GM18517 (cell line): ENCODE results near the gene ACOXL.

Source experiments
- ATAC-seq: cut with Tn5 transposase; IDR thresholded peaks from one replicate; pipeline ENCODE4 v1.9.1; 2021; ENCODE audit warnings: mild to moderate bottlenecking, moderate library complexity; ENCODE audit not compliant: unreplicated experiment

The ACOXL gene

GRCh38 chr2:110904779-110905148 is 172.4 kb downstream of the ACOXL start:
- ATAC-seq = no peak

- ATAC-seq = no peak
These were observed 172.8 kb downstream of the ACOXL start for GRCh38 chr2:110905217-110905616.

GRCh38 chr2:110906613-110907298 is 174.4 kb downstream of the ACOXL start:
- no peak for ATAC-seq

- ATAC-seq = no peak
These were observed 177.1 kb downstream of the ACOXL start for GRCh38 chr2:110909501-110909900.

DNA sequence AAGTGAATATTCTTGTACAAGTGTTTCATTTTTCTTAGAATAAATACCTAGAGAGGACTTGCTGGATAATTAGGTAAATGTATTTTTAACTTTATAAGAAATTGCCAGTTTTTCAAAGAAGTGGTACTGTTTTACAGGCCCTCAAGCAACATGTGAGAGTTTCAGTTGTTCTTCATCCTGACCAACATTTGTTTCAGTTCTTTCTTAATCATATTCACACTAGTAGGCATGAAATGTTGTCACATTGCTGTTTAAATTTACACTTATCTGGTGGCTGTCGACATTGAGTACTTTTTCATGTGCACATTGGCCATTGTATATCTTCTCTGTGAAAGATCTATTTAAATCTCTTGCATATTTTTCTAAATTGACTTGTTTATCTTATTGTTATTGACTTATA is 178.1 kb downstream of the ACOXL start:
- no peak for ATAC-seq

GRCh38 chr2:110919738-110920137 is 187.4 kb downstream of the ACOXL start:
- no peak for ATAC-seq

DNA sequence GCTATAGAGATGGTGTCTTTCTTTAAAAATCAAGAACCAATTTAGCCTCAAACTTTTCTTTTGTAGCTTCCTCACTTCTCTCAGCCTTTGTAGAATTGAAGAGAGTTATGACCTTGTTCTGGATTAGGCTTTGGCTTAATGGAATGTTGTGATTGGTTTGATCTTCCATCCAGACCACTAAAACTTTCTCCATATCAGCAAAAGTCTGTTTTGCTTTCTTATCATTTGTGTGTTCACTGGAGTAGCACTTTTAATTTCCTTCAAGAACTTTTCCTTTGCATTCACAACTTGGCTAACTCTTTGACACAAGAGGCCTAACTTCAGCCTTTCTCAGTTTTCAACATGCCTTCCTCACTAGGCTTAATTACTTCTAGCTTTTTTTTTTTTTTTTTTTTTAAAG is 193.1 kb downstream of the ACOXL start:
- no peak for ATAC-seq

DNA sequence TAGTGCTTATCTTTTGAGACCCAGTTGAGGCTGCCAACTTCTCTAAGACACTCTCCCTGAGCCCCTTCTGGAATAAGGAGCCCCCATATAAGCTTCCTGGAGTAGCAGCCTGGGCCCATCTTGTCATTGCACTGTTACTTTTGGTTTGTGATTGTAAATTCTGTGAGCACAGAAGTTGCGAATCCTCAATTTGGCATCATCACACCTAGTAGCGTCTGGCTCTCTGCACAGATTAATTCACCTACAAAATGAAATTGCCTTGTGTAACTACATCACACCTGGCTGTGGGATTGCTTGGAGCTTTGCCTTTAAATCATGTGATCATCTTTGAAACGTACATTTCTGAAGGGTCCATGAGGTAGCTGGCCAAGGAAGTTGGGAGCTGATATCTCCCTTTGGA is 195.2 kb downstream of the ACOXL start:
- ATAC-seq = no peak

DNA sequence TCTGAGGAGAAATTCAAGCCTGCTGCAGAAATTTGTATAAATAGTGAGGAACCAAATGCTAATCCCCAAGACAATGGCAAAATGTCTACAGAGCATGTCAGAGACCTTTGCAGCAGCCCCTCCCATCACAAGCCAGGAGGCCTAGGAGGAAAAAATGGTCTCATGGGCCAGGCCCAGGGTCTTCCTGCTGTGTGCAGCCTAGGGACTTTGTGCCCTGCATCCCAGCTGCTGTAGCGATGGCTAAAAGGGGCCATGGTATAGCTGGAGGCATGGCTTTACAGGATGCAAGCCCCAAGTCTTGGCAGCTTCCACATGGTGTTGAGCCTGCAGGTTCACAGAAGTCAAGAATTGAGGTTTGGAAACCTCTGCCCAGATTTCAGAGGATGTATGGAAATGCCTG is 197.2 kb downstream of the ACOXL start:
- ATAC-seq = no peak

DNA sequence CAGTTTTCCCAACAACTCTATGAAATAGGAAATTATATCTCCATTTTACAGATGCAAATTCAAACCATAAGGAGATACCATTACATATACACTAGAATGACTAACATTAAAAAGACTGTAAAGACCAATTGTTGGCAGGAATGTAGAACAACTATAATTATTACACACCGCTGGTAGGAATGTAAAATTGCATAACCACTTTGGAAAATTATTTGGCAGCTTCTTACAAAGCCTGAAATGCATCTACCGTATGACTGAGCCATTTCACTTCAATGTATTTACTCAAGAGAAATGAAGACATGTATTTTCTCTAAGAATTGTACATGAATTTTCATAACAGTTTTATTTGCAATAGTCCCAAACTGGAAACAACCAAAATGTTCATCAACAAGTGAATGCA is 199.3 kb downstream of the ACOXL start:
- ATAC-seq = no peak

- ATAC-seq = no peak
These were observed 201.0 kb downstream of the ACOXL start for GRCh38 chr2:110933420-110933819.

DNA sequence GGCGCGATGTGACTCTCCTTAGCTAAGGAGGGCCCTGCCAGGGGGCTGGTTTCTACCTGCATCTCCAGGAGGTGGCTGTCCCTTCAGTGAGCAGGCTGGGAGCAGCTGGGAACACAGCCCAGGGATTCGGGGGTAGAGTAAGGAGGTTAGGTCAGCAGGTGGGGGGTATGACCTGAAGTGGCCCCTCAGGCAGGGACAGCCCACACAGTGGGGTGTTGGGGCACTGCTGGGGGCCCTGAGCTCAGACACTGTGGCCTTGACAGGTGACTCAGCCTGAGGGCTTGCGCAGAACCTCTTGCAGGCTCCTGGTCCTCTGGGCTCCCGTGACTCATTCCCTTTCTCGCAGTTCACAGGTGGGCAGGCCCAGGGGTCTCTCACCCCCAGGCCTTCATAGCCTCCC is 202.6 kb downstream of the ACOXL start:
- ATAC-seq = no peak

GRCh38 chr2:110940376-110940910 is 208.1 kb downstream of the ACOXL start:
- no peak for ATAC-seq

DNA sequence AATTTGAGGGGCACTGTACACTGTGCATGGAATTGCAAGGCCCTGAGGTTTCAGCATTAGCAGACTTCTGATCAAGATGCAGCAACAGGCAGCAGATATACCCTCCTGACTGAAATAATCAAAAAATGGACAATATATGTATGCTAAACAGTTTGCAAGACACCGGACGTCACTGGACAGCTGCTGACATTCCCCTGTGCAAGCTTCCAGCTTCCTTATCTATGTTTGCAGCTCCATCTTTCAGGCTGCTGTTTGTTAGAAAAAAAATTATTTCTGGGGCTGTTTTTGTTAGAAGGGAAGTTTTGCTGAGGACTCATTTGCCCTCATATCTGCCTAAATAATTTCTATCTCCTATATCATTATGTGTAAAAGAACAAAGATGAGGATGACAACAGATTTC is 208.9 kb downstream of the ACOXL start:
- no peak for ATAC-seq

GRCh38 chr2:110943070-110943634 is 210.8 kb downstream of the ACOXL start:
- no peak for ATAC-seq

DNA sequence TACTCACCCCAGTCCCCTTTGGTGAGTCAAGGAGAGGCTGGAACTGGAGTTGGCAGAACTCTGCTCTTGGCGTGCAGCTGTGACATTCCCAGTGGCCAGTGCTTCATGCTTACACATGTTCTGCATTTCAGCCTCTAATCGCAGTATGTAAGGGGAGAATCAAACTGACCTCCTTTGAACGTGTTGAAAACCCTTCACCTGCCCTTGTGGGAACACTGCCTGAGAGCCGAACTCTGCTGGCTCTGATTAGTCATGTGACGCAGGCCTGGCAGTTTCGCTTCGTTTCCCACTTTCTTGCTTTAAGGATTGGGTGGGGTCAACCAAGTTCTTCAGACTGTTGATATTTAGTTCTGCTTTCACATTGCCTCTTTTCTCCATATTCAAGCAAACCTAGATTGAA is 214.5 kb downstream of the ACOXL start:
- no peak for ATAC-seq

DNA sequence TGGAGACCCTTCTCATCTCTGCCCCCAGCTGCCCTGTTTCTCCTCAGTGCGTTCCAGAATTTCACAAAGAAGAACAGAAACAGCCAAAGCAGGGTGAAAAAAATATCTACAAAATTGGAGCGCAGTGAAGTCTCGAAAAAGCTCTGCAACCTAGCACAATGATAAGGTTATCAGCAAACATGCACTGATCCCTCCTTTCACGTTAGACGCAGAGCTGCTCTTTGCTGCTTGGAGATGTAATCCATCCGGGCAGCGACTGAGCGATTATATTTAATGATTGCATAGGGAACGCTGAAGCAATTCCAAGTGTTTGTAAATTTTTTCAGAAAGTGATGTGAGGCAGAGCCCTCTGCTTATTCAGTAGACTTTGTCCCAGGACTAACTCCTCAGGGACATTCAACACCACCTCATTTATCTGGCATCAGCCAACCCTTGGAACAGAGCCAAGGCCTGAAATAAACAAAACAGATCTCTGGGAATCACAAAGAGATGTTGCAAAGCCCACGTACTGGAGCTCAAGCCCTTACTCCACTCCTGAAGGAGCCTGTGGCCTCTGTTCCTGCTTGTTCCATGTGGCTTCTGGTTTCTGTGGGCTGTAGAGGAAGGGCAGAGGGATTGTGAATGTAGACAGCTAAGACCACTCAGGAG is 215.8 kb downstream of the ACOXL start:
- ATAC-seq = no peak

DNA sequence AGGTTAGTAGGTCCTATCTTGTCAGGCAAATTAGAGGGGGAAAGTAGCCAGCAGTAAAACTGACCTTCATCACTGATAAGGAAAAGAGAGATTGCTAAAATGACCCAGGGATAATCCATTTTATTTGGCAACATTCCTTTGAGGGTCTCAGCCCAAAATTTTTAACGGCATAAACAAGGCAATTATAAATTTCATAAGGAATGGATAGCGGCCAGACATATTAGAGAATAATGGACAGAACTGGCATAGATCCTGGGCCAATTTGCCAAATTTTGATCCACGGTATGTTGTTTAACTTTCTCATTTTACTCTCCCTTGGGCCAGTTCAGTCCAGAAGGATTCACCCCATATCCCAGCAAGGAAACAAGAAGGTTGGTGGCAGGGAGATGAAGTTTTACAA is 217.9 kb downstream of the ACOXL start:
- no peak for ATAC-seq

- no peak for ATAC-seq
These were observed 222.7 kb downstream of the ACOXL start for GRCh38 chr2:110955045-110955444.

DNA sequence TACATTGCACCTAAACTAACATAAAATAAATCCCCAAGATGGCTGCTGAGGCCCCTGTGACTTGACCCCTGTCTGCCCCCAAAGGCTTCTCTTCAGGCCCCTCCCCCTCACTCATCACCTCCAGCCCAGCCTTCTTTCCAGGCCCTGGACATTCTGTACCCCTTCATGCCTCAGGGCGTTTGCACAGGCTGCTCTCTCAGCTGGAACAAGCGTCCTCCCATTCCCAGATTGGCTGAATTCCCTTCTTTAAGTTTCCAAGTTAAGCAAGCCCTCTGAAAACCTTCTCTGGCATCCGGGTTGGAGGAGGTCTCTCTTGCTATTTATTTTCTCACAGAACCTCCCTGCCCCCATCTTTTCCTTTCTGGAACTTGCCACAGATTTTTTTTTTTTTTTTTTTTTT is 223.2 kb downstream of the ACOXL start:
- no peak for ATAC-seq

DNA sequence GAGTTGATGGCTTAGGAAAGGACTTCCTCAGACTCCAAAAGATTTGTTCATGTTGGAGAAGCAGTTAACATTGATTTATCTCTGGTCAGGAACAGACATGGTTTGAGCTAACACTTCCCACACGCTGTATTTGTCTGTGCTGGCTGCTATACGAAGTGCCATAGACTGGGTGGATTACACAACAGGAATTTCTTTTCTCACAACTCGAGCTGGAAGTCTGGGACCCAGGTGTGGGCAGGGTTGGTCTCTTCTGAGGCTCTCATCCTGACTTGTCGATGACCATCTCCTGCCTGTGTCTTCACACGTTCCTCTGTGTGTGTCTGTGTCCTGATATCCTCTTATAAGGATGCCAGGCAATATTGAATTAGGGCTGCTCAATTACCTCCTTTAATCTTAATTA is 224.9 kb downstream of the ACOXL start:
- no peak for ATAC-seq

DNA sequence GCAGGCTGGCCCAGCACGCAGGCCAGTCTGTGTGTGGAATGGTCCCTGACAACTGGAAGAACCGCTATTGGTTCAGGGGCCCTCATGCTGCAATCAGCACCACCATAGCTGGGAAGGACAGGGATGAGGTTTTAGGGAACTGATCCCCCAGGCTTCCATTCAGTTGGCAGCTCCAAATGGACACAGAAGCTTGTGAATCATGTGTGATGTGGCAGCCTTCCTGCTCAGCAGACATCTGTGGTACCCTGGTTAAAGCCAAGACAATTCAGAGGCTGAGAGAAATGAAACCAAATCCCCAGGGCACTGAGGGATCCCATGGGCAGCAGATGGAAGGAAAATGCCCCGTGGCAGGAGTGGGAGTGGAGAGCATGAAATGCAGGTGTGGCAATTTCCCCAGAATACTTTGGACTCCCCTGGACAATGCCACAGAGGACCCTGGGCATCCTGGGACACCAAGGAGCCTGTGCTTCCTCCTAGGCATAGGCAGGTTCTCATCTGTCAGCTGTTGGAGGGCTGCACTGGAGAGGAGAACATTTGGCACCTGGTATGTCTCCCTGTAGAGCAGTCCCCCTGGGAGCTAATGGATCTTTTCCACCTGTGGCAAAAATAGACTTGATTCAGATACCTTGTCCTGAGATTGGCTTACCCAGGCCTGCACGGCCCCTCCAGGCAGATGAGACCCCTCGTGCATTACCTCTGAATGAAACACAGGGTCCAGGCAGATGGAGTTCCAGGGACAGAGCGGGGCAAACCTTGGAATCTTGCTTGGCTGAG is 226.2 kb downstream of the ACOXL start:
- no peak for ATAC-seq
